Keratinocyte (primary cell): ENCODE results near the gene CPOX.

Experiments
- EZH2 ChIP-seq: IDR thresholded peaks from one replicate; pipeline ENCODE4 v1.6.1; 2012; ENCODE audit warnings: inconsistent platforms, mild to moderate bottlenecking, low read length, moderate library complexity
- TF ChIP-seq, protein P1 (sequence below), 3 experiments: IDR thresholded peaks in 1 of 3; conservative IDR thresholded peaks in 1 of 3; optimal IDR thresholded peaks in 1 of 3; 2 replicates in 2 of 3; 3 replicates in 1 of 3; pipeline versions ENCODE3 to v1.5.1; 2011; ENCODE audit warnings: low read length in 3 of 3, mild to moderate bottlenecking in 3 of 3, moderate library complexity in 2 of 3, control low read depth in 1 of 3, inconsistent platforms in 1 of 3; ENCODE audit not compliant: insufficient read depth in 2 of 3; ENCODE audit errors: extremely low read depth in 1 of 3

DNA sequence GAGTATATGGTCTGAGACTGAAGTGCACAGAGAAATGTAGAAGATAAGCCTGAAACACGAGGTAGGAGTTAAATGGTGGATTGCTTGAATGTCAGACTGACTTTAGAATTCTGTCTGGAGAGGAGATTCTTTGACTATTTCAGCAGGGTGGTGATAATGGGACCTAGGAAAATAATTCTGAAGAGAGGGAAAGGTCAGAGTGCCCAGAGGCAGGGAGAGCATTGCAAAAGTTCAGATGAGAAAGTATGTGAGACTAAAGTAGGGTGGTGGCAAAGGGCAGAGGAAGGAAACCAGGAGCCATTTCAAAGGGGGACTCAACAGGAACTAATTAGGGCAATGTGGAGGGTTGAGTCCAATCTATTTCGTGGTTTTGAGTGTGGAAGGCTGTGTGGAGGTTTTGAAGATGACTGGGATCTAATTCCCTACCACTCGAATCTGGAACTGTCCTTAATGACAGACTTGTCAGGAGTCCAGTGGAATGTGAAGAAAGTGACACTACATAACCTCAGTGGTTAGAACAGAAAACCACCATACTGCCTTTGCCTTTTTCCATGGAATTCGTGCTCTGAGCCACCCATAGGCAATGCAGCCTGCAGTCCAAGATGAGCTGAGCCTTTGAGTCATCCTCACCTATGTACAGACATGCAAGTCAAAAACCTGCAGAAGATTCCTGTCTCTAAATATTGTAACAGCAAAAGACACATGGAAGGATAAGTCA lies 16.1 kb downstream of the CPOX start:
- TF ChIP-seq, protein P1, sequence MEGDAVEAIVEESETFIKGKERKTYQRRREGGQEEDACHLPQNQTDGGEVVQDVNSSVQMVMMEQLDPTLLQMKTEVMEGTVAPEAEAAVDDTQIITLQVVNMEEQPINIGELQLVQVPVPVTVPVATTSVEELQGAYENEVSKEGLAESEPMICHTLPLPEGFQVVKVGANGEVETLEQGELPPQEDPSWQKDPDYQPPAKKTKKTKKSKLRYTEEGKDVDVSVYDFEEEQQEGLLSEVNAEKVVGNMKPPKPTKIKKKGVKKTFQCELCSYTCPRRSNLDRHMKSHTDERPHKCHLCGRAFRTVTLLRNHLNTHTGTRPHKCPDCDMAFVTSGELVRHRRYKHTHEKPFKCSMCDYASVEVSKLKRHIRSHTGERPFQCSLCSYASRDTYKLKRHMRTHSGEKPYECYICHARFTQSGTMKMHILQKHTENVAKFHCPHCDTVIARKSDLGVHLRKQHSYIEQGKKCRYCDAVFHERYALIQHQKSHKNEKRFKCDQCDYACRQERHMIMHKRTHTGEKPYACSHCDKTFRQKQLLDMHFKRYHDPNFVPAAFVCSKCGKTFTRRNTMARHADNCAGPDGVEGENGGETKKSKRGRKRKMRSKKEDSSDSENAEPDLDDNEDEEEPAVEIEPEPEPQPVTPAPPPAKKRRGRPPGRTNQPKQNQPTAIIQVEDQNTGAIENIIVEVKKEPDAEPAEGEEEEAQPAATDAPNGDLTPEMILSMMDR (optimal IDR thresholded peaks at IDR 0.05 in 1 of 3, IDR thresholded peaks at IDR 0.05 in 1 of 3, conservative IDR thresholded peaks at IDR 0.05 in 1 of 3; ENCODE audit: extremely low read depth in 1 of 3, insufficient read depth in 2 of 3, low read length in 3 of 3): no peak
- TF ChIP-seq EZH2: no peak
